ENCODE results near the gene SPTLC1.
"Not testable (repeated sequence)": the region's sequence is repeated elsewhere in the genome, so short reads cannot be mapped to it uniquely, and the experiment has no call there.

Gene SPTLC1

DNA sequence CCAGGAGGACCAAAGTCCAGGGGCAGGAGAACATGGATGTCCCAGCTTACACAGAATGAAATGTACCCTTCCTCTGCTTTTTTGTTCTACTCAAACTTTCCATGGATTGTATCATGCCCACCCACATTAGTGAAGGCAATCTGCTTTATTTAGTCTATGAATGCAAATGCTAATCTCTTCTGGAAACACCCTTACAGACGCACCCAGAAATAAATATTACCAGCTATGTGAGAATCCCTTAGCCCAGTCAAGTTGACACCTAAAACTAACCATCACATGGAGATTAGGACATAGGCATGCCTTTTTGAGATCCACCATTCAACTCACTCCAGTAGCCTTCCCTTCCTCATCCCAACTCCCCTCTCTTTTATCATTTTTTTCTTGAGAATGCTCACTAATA is 6.1 kb upstream of the SPTLC1 start:
- TF ChIP-seq, protein P1, sequence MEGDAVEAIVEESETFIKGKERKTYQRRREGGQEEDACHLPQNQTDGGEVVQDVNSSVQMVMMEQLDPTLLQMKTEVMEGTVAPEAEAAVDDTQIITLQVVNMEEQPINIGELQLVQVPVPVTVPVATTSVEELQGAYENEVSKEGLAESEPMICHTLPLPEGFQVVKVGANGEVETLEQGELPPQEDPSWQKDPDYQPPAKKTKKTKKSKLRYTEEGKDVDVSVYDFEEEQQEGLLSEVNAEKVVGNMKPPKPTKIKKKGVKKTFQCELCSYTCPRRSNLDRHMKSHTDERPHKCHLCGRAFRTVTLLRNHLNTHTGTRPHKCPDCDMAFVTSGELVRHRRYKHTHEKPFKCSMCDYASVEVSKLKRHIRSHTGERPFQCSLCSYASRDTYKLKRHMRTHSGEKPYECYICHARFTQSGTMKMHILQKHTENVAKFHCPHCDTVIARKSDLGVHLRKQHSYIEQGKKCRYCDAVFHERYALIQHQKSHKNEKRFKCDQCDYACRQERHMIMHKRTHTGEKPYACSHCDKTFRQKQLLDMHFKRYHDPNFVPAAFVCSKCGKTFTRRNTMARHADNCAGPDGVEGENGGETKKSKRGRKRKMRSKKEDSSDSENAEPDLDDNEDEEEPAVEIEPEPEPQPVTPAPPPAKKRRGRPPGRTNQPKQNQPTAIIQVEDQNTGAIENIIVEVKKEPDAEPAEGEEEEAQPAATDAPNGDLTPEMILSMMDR (IDR thresholded peaks at IDR 0.05; ENCODE audit: insufficient read depth, low read length, poor library complexity, severe bottlenecking) = no peak
- Histone ChIP-seq H3K27me3 (replicated peaks; ENCODE audit: control insufficient read depth, insufficient read depth, low read length) (no peaks in the 10 kb centered on the region; the same call in 1 of the 2 replicates), H3K4me3 (replicated peaks; ENCODE audit: low read depth, low read length) (no peak overlapping the region), H3K36me3 (ENCODE audit: control insufficient read depth, insufficient read depth, low read length) (no peaks in the 10 kb centered on the region)
- no peak for DNase-seq (ENCODE audit: extremely low read depth, insufficient read length)

DNA sequence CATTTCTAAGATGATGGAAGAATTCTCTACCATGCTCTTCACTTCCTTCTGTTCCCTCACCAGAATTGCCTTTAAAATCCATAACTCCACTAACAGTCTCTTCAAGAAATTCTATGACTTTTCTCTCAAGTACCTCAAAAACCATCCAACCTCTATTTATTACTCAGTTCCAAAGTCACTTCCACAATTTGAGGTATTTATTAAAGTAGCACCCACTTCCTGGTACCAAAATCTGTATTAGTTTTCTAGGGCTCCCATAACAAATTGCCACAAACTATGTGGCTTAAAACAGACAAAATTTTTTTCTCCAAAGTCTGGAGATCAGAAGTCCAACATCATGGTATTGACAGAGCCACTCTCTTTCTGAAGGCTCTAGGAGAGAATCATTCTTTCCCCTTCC is 4.9 kb upstream of the SPTLC1 start:
- Histone ChIP-seq H3K36me3 (ENCODE audit: control insufficient read depth, insufficient read depth, low read length) (no peaks in the 10 kb centered on the region), H3K27me3 (replicated peaks; ENCODE audit: control insufficient read depth, insufficient read depth, low read length) (no peaks in the 10 kb centered on the region; the same call in 1 of the 2 replicates), H3K4me3 (replicated peaks; ENCODE audit: low read depth, low read length) (no peak overlapping the region)
- TF ChIP-seq, protein P1 (IDR thresholded peaks at IDR 0.05; ENCODE audit: insufficient read depth, low read length, poor library complexity, severe bottlenecking) = no peak
- no peak for DNase-seq (ENCODE audit: extremely low read depth, insufficient read length)

DNA sequence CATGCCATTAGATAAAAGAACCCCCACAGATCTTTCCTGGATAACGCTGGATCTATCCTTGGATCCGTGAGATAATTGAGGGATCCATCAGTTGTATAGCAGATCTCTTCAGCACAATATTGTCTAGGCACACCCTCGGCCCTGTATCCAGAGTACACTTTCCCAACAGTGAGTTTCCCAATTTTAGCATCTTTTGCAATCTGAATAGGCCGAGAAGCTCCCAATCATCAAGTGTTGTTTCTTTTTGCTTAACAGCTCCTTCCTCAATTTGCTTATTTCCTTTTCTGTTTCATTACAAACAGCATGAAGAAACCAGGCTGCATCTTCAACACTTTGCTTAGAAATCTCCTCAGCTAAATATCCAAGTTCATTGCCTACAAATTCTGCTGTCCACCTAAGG is 4.4 kb upstream of the SPTLC1 start:
- Histone ChIP-seq H3K36me3 (ENCODE audit: control insufficient read depth, insufficient read depth, low read length) (no peaks in the 10 kb centered on the region), H3K27me3 (replicated peaks; ENCODE audit: control insufficient read depth, insufficient read depth, low read length) (no peaks in the 10 kb centered on the region; the same call in 1 of the 2 replicates), H3K4me3 (replicated peaks; ENCODE audit: low read depth, low read length) (no peak overlapping the region)
- no peak for DNase-seq (ENCODE audit: extremely low read depth, insufficient read length)
- TF ChIP-seq, protein P1 (IDR thresholded peaks at IDR 0.05; ENCODE audit: insufficient read depth, low read length, poor library complexity, severe bottlenecking) = no peak

DNA sequence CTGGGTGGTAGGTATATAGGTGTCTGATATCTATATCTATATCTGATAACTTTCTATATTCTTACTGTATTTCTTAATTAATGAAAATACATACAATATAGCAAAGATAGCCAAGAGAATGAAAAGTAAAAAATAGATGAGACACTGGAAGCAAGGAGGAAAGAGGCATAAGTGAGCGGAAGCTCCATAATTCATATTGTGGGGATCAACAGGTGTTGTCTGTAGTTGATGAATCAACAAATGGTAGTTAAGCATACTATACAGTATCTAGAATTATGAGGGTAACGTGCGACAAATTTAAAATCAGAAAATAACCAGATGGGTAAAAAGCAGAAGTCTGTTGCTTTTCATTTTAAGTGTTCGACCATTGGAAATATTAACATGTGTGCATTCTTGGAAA is 7.1 kb downstream of the SPTLC1 start:
- no peak overlapping the region for H3K4me3 ChIP-seq (replicated peaks; ENCODE audit: low read depth, low read length)
- TF ChIP-seq, protein P1 (IDR thresholded peaks at IDR 0.05; ENCODE audit: insufficient read depth, low read length, poor library complexity, severe bottlenecking) = no peak
- H3K27me3 ChIP-seq (replicated peaks; ENCODE audit: control insufficient read depth, insufficient read depth, low read length) = no peaks in the 10 kb centered on the region
- no peak for DNase-seq (ENCODE audit: extremely low read depth, insufficient read length)
- H3K36me3 ChIP-seq (ENCODE audit: control insufficient read depth, insufficient read depth, low read length) = no peaks in the 10 kb centered on the region; the same call in 1 of the 2 replicates

DNA sequence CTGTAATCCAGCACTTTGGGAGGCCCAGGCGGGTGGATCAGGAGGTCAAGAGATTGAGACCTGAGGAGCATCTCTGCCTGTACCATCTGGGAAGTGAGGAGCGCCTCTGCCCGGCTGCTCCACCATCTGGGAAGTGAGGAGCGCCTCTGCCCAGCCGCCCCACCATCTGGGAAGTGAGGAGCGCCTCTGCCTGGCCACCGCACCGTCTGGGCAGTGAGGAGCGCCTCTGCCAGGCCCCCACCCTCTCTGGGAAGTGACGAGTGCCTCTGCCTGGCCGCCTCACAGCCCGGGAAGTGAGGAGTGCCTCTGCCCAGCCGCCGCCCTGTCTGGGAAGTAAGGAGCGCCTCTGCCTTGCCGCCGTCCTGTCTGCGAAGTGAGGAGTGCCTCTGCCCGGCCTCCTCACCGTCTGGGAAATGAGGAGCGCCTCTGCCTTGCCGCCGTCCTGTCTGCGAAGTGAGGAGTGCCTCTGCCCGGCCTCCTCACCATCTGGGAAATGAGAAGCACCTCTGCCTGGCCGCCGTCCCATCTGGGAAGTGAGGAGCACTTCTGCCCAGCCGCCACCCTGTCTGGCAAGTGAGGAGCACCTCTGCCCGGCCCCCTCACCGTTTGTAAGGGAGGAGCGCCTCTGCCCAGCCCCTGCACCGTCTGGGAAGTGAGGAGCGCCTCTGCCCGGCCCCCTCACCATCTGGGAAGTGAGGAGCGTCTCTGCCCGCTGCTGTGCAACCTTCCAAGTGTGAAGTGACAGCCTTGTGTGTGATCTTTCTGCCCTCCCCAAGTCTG is 9.6 kb downstream of the SPTLC1 start:
- not testable (repeated sequence) for H3K27me3 ChIP-seq (replicated peaks; ENCODE audit: control insufficient read depth, insufficient read depth, low read length); H3K36me3 ChIP-seq (ENCODE audit: control insufficient read depth, insufficient read depth, low read length); H3K4me3 ChIP-seq (replicated peaks; ENCODE audit: low read depth, low read length); DNase-seq (ENCODE audit: extremely low read depth, insufficient read length)

DNA sequence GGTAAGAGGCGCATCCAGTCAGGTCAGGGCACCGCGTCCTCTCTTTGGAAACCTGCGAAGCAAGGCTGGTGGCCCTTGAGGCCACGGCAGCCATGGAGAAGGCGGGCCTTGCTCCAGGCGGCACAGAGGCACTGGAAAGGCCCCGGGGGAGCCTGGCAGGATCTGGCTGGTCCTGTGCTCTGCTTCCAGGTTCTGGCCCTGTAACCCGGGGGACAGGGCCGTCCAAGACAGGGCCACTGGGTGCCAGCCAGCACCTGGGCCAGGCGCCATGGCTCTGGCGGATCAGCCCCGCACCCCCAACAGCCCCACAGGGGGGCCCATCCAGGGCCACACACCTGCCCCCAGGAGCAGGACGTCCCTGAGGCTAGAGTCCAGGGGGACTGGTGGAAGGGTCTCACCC is 11.6 kb downstream of the SPTLC1 start:
- H3K36me3 ChIP-seq (ENCODE audit: control insufficient read depth, insufficient read depth, low read length); H3K27me3 ChIP-seq (replicated peaks; ENCODE audit: control insufficient read depth, insufficient read depth, low read length); DNase-seq (ENCODE audit: extremely low read depth, insufficient read length); H3K4me3 ChIP-seq (replicated peaks; ENCODE audit: low read depth, low read length): not testable (repeated sequence)

Measured in GM06990 (cell line).